Bronchial epithelial cell (primary cell): Measurements from ENCODE around the gene DSP. TPM values are rescaled to one million over a fixed set of nuclear protein-coding genes. Genes with fewer than 3 reads are reported as not detected.

Source experiments
- DNase-seq: peaks from one replicate; pipeline ENCODE4 v3.0.0-alpha.2; 2010; ENCODE audit warnings: low read depth
- FAIRE-seq: peaks from 2 replicates; lab custom pipeline; 2011; peaks lifted over from hg19 to GRCh38; lab: Jason Lieb, UNC
- H3K27me3 ChIP-seq: 2 replicates; pipeline ENCODE4 v1.5.1; 2011; ENCODE audit warnings: low read length; ENCODE audit not compliant: control insufficient read depth, insufficient read depth
- H3K36me3 ChIP-seq: 2 replicates; pipeline ENCODE4 v1.5.1; 2011; ENCODE audit warnings: low read length; ENCODE audit not compliant: control insufficient read depth, insufficient read depth
- H3K4me3 ChIP-seq: 2 replicates; pipeline ENCODE4 v1.5.1; 2011; ENCODE audit warnings: mild to moderate bottlenecking, low read depth, low read length, control low read depth
- total RNA-seq: library from RNA; depleted of rRNA; stranded (reverse); fragments of >200 nt; gene quantifications from 2 replicates; pipeline ENCODE4 v1.2.1, GENCODE V29; 2014
- TF ChIP-seq, protein P1 (sequence below): IDR thresholded peaks from 2 replicates; pipeline ENCODE4 v1.5.1; 2011; ENCODE audit warnings: mild to moderate bottlenecking, moderate library complexity, low read length, control low read depth, inconsistent platforms; ENCODE audit not compliant: insufficient read depth, severe bottlenecking

The DSP gene
- total RNA-seq, 1 donor from 2014 or later: 394 TPM

DNA sequence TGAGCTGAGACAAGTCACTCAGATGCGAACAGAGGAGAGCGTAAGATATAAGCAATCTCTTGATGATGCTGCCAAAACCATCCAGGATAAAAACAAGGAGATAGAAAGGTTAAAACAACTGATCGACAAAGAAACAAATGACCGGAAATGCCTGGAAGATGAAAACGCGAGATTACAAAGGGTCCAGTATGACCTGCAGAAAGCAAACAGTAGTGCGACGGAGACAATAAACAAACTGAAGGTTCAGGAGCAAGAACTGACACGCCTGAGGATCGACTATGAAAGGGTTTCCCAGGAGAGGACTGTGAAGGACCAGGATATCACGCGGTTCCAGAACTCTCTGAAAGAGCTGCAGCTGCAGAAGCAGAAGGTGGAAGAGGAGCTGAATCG is 39.1 kb downstream of the DSP start:
- FAIRE-seq (peak; percentile 90), DNase-seq (peak; percentile 40)
- Histone ChIP-seq H3K27me3 (no peaks in the 10 kb centered on the region), H3K36me3 (peaks cover 52% of the 10 kb centered on the region), H3K4me3 (no peak overlapping the region)
- TF ChIP-seq, protein P1, sequence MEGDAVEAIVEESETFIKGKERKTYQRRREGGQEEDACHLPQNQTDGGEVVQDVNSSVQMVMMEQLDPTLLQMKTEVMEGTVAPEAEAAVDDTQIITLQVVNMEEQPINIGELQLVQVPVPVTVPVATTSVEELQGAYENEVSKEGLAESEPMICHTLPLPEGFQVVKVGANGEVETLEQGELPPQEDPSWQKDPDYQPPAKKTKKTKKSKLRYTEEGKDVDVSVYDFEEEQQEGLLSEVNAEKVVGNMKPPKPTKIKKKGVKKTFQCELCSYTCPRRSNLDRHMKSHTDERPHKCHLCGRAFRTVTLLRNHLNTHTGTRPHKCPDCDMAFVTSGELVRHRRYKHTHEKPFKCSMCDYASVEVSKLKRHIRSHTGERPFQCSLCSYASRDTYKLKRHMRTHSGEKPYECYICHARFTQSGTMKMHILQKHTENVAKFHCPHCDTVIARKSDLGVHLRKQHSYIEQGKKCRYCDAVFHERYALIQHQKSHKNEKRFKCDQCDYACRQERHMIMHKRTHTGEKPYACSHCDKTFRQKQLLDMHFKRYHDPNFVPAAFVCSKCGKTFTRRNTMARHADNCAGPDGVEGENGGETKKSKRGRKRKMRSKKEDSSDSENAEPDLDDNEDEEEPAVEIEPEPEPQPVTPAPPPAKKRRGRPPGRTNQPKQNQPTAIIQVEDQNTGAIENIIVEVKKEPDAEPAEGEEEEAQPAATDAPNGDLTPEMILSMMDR: no peak

GRCh38 chr6:7580927-7581618 is 39.6 kb downstream of the DSP start:
- Histone ChIP-seq H3K27me3 (no peaks in the 10 kb centered on the region), H3K4me3 (no peak overlapping the region), H3K36me3 (peaks cover 52% of the 10 kb centered on the region)
- peak; percentile 52 for FAIRE-seq
- DNase-seq: no peak
- TF ChIP-seq, protein P1: no peak

DNA sequence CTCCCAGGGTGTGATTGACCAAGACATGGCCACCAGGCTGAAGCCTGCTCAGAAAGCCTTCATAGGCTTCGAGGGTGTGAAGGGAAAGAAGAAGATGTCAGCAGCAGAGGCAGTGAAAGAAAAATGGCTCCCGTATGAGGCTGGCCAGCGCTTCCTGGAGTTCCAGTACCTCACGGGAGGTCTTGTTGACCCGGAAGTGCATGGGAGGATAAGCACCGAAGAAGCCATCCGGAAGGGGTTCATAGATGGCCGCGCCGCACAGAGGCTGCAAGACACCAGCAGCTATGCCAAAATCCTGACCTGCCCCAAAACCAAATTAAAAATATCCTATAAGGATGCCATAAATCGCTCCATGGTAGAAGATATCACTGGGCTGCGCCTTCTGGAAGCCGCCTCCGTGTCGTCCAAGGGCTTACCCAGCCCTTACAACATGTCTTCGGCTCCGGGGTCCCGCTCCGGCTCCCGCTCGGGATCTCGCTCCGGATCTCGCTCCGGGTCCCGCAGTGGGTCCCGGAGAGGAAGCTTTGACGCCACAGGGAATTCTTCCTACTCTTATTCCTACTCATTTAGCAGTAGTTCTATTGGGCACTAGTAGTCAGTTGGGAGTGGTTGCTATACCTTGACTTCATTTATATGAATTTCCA is 43.9 kb downstream of the DSP start:
- H3K36me3 ChIP-seq: peaks cover 31% of the 10 kb centered on the region
- no peak overlapping the region for H3K4me3 ChIP-seq
- DNase-seq: no peak
- no peak for FAIRE-seq
- H3K27me3 ChIP-seq: no peaks in the 10 kb centered on the region
- TF ChIP-seq, protein P1: no peak

DNA sequence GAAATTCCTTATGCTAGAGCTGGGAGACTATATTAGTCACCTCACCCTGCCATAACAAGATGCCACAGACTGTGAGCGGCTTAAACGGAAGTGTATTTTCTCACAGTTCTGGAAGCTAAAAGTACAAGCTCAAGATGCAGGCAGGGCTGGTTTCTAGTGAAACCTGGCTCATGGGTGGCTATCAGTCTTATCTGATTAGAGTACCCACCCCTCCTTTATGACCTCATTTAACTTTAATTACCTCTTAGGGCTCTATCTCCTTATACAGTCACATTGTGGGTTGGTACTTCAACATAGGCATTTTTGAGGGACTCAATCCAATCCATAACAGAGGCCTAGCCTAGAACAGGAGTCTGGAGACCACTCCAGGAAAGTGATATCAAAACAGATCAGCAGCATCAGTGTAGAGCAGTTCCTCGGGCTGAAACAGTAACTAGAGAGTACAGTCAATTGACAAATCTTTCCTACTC is 46.2 kb downstream of the DSP start:
- no peak overlapping the region for H3K4me3 ChIP-seq
- H3K36me3 ChIP-seq: peaks cover 18% of the 10 kb centered on the region
- H3K27me3 ChIP-seq: no peaks in the 10 kb centered on the region
- peak; percentile 69 for DNase-seq
- no peak for FAIRE-seq
- TF ChIP-seq, protein P1: no peak

DNA sequence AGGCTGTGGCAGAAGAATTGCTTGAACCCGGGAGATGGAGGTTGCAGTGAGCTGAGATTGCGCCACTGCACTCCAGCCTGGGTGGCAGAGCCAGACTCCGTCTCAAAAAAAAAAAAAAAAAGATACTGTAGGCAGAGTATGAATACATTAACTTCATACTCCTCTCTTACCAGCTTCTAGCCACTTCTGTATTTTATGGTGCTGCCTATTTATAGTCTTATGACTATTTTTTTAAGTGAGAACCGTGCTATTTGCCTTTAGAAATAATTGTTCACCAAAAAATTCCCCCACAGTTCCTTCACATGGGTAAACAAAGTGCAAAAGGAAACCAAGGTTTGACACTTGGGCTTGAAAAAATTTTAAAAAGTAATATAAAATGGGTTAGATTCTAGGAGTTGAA is 47.0 kb downstream of the DSP start:
- peaks cover 12% of the 10 kb centered on the region for H3K36me3 ChIP-seq
- DNase-seq: no peak
- H3K4me3 ChIP-seq: no peak overlapping the region
- TF ChIP-seq, protein P1: no peak
- H3K27me3 ChIP-seq: no peaks in the 10 kb centered on the region
- no peak for FAIRE-seq
